GM18909 (cell line): ENCODE measurements around the gene SHROOM4.

Source experiments
- ATAC-seq: cut with Tn5 transposase; IDR thresholded peaks from one replicate; pipeline ENCODE4 v1.9.1; 2021; ENCODE audit warnings: mild to moderate bottlenecking; ENCODE audit not compliant: unreplicated experiment, poor library complexity

Gene SHROOM4

GRCh38 chrX:50629774-50630173, 184.2 kb downstream of the SHROOM4 start:
- ATAC-seq = no peak

GRCh38 chrX:50627696-50628095, 186.3 kb downstream of the SHROOM4 start:
- no peak for ATAC-seq

DNA sequence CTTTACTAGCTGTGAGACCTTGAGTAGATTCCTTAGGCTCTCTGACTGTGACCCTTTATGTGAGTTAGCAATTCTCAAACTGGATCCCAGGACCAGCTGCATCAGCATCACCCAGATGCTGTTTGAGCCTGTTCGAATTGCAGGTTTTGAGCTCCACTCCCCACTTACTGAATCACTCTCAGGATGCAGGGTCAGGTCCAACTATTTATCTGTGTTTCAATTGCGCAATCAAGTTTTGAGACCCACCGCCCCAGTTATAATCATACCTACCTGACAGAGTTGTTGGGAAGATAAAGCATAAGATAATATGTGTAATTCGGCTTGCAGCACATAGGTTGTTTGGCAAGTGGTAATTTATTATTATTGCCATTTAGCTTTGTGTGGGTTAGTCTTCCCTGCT, 187.6 kb downstream of the SHROOM4 start:
- ATAC-seq = no peak

DNA sequence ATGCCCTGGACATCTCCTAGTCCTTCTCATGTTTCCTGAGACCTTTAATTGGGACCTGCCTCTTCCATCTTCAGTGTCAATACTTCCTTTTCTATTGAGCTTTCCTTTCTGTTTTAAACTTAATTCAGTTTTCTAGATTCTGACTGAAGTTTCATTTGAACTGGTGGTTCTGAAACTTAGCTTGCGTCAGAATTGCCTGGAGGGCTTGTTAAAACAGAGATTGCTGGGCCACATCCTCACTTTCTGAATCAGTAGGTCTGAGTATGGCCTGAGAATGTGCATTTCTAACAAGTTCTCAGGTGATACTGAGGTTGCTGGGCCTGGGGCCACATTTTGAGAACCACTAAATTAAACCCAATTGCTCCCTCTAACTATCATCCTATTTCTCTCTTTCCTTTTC, 191.2 kb downstream of the SHROOM4 start:
- no peak for ATAC-seq

DNA sequence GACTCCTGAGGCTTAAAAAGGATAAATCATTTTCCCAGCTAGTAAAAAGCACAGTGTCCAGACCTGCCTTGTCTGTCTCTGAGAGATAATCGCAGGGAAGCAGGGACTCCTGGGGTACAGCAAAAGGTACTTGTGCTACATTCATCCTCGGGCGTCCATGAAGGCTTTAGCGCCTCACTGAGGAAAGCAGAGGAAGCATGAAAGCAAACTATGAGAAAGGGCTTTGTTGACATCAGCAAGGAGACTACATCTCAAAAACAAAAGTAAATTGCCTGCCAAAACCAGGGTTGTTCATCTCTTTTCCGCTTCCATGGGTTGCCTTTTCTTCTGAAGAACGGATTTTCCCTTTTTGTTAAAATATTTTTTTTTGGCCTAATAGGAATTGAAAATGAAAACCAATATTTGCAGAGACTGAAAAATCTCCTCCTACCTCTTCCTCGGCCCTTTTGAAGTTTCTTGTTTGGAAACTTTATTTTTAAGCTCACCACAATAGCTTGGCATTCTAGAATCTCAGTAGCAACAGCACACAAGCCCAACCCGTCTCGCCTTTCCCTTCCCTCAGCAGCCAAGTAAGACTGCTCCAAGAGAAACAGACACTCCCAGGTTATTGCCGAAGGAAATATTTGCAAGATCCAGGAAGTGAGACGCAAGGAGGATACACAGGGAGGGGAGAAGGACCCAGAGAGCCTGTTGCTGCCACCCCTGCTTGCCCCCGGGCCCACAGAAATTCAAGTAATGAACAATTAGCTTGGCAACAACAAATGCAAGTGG, 195.0 kb downstream of the SHROOM4 start:
- ATAC-seq = no peak

DNA sequence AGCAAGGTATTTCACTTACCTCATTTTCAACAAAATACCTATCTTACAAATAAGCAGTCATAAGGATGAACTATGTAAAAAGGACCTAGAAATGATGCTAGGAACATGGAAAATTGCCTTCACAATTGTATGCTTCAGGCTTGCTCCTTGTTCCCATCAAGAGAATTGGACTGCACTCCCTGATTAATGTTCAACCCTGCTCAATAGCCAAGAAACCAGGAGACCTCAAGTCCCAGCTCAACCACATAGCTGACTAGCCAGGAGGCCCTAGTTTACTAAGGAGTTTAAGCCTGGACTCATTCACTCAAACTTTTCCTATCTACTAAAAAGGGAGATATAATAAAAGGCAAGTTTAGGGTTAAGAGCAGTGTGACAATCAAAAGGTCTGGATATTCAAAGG, 196.8 kb downstream of the SHROOM4 start:
- no peak for ATAC-seq

GRCh38 chrX:50615570-50616158, 198.3 kb downstream of the SHROOM4 start:
- ATAC-seq = no peak

GRCh38 chrX:50614460-50614859, 199.5 kb downstream of the SHROOM4 start:
- ATAC-seq = no peak

GRCh38 chrX:50613846-50614245, 200.1 kb downstream of the SHROOM4 start:
- no peak for ATAC-seq

GRCh38 chrX:50609796-50610195, 204.2 kb downstream of the SHROOM4 start:
- no peak for ATAC-seq

DNA sequence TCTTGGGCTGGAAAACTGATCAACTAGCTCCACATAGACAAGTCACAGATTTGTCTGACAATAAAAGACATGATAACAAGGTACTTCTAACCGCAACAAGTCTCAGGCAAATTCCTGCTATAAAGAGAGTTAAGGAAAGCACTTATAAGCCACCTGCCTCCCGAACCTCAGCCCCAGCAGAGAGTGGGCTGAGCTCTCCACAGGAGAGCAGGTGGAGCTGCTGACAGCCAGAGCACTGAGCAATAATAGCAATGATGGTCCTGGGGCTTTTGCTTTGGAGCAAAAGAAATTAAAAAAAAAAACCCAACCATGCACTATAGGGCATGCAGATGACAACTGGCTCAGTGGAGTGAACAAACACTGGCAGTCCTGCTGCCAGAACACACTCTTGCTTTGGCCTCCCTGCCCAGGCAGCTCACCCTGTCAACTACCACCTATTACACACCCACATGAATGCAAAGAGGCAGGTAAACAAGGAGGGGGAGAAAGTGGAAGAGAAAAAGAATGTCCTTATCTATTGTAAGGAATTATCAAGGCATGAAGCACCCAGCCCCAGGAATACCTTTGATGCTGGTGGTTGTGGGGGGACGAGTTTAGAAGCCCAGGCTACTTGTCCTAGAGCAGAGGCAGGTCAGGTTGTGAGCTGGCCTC, 207.6 kb downstream of the SHROOM4 start:
- no peak for ATAC-seq

DNA sequence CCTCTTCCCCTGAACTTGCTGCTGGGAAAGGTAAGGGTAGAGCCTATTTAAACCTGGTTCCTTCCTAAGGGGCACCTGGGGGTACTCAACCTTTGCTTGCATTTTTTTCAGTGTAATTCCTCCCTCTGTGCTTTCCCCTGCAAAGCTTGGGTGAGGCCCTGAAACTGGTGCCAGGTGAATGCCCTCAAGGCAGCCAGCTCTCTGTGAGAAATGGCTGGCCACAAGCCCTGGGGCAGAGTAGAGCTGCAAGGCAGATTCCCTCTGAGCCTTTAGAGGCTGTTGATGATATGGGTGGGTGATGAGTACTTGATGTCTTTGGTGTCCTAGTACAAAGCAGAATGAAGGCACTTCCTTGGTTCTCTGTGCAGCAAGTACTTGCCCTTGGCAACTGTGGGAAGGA, 217.9 kb downstream of the SHROOM4 start:
- no peak for ATAC-seq

DNA sequence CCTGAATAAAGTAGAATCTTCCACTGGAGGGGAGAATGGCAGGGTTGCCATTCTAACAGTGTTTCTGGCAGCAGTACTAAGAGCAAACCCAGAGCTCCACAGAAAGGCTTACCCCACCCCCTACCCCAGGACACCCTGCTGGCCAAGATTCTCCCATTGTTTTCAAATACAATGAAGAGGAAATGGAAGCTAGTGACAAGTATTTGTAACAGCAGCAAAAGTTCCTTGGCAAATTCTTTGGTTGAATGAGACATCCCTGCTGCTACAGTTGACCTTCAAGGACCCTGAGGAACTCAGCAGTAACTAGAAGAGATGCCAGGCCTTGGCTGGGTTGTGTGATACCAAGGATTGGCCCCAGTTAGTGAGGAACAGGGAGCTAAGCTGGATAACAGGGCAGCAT, 219.2 kb downstream of the SHROOM4 start:
- no peak for ATAC-seq

DNA sequence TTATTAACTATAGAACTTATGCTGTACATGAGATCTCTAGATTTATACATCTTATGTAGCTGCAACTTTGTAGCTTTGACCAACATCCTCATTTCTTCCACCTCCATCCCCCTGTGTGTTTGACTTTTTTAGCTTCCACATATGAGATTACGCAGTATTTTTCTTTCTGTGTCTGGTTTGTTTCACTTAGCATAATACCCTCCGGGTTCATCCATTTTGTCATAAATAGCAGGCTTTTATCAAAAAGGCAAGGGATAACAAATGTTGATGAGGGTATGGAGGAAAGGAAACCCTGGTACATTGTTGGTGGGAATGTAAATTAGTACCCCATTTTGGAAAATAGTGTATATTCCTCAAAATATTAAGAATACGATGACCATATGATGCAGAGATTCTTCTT, 227.0 kb downstream of the SHROOM4 start:
- ATAC-seq = no peak

DNA sequence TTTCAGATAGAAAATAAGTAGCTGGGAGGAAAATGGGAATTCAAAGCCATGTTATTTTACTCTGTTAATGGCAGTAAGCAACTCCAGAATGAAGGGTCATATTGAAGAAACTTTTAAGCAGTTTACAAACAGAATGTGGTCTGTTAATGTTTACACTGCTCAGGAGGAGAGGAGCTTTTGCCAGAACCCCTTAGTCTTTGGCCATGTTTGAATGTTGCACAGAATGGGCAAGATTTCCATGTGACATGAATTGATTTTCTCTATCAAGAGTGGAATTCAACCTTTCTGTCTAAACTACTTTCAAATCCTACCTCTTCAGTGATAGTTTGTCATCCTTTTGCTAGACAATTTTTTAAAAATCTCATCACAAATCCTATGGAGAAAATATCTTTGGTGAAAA, 227.6 kb downstream of the SHROOM4 start:
- no peak for ATAC-seq

GRCh38 chrX:50581405-50581804, 232.6 kb downstream of the SHROOM4 start:
- no peak for ATAC-seq

- peak; percentile 84 for ATAC-seq
These were observed 234.0 kb downstream of the SHROOM4 start for GRCh38 chrX:50579955-50580354.

- ATAC-seq = no peak
These were observed 236.7 kb downstream of the SHROOM4 start for GRCh38 chrX:50577326-50577725.

GRCh38 chrX:50567636-50568035, 246.4 kb downstream of the SHROOM4 start:
- no peak for ATAC-seq

DNA sequence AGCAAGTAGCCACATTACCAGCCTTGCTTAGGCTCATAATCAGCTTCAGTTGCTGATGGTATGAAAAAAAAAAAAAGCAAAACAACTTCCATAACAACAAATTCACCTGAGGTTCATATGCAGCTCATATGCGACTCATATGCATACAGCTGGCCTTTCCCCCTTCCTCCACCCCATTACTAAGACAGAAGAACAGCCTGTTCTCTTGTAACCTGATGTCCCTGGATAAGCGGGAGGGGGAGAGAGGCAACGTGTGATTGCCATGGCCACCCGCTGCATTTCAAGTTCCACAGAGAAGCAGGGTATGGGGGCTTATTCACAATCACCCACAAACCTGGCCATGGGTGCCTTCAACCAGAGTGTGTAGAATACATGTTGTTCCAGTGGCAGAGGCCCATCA, 248.3 kb downstream of the SHROOM4 start:
- ATAC-seq = no peak
